ENCODE measurements around the gene SLC22A16. TPM values are rescaled to one million over a fixed set of nuclear protein-coding genes. Genes with fewer than 3 reads are reported as not detected.

Gene SLC22A16
- total and polyA plus RNA-seq, 10 of the 15 experiments (the other 5 are each of a cell fraction or from before 2014, with no cell fraction given): not detected

- TF ChIP-seq CBFB (IDR thresholded peaks at IDR 0.05; ENCODE audit: low read depth) (no peak), CEBPZ (IDR thresholded peaks at IDR 0.05; ENCODE audit: low read depth, low read length) (no peak), HDGF (IDR thresholded peaks at IDR 0.05) (no peak), HCFC1 (IDR thresholded peaks at IDR 0.05; ENCODE audit: low read length) (no peak), MYB (IDR thresholded peaks at IDR 0.05; ENCODE audit: borderline replicate concordance, low read depth, low read length) (no peak), ZNF207 (IDR thresholded peaks at IDR 0.05; ENCODE audit: borderline replicate concordance) (no peak), ZNF217 (IDR thresholded peaks at IDR 0.05) (no peak), LARP7 (IDR thresholded peaks at IDR 0.05) (no peak), NFYB (IDR thresholded peaks at IDR 0.05; ENCODE audit: insufficient read depth, low read depth, low read length) (no peak), CREB1 (IDR thresholded peaks at IDR 0.05; ENCODE audit: low read depth) (no peak), ASH2L (IDR thresholded peaks at IDR 0.05; ENCODE audit: borderline replicate concordance, low read depth) (no peak)
- Histone ChIP-seq H3K4me1 (ENCODE audit: control insufficient read depth, insufficient read depth, low read length) (no peaks in the 10 kb centered on the region), H3K4me2 (ENCODE audit: control insufficient read depth, insufficient read depth) (no peak overlapping the region), H3K79me2 (ENCODE audit: control insufficient read depth, insufficient read depth, low read length) (no peaks in the 10 kb centered on the region), H3K27me3 (replicated peaks in 1 of 2; ENCODE audit: control insufficient read depth in 2 of 2, insufficient read depth in 2 of 2, low read length in 1 of 2) (no peaks in the 10 kb centered on the region; a peak in 1 of 4 replicates), H2AFZ (ENCODE audit: control insufficient read depth, low read depth, low read length) (no peak overlapping the region), H3K4me3 (no peak overlapping the region), H3K9me3 (replicated peaks; ENCODE audit: control insufficient read depth, insufficient read depth, low read length) (no peaks in the 10 kb centered on the region), H3K27ac (ENCODE audit: control insufficient read depth, insufficient read depth) (no peak overlapping the region), H4K20me1 (ENCODE audit: control insufficient read depth, insufficient read depth) (no peaks in the 10 kb centered on the region), H3K36me3 (ENCODE audit: control insufficient read depth in 2 of 2, insufficient read depth in 2 of 2, low read length in 1 of 2) (no peaks in the 10 kb centered on the region), H3K9ac (ENCODE audit: control insufficient read depth, insufficient read depth, low read length) (no peak overlapping the region)
- WGBS (ENCODE audit: insufficient coverage, insufficient replicate concordance, low lambda C conversion rate, missing lambda C conversion rate): 53% methylated on average over 1 of the region's 1 CpG
- ChIA-PET CTCF (no interaction called here), RAD21 (ENCODE audit: unreplicated experiment) (no interaction called here), SMC1A (ENCODE audit: uncharacterized antibody, unreplicated experiment) (no interaction called here), POLR2A (no interaction called here)
- FAIRE-seq (no peak), DNase-seq (ENCODE audit: low read depth, low spot score) (no peak), ATAC-seq (no peak)
- intact Hi-C loops (cut with micrococcal nuclease; ENCODE audit: unreplicated experiment) (loop anchor here (5.0 kb wide), 1 partner anchor 489 kb away; no protein-coding TSS in a partner anchor), in situ Hi-C loops (cut with MboI) (no loop called here)
- BruUV-seq (replicated peaks): no TSS peak
These were observed 17.9 kb downstream of the SLC22A16 start for GRCh38 chr6:110458476-110458875.

Measured in GM12878 (cell line).